ENCODE measurements around the gene CFAP97D2.
"Not testable (repeated sequence)": the region's sequence is repeated elsewhere in the genome, so short reads cannot be mapped to it uniquely, and the experiment has no call there.

The CFAP97D2 gene

GRCh38 chr13:114263578-114263977 lies 84.5 kb downstream of the CFAP97D2 start:
- peak in 2 of 3 donors; percentile 8 to 11 for DNase-seq

DNA sequence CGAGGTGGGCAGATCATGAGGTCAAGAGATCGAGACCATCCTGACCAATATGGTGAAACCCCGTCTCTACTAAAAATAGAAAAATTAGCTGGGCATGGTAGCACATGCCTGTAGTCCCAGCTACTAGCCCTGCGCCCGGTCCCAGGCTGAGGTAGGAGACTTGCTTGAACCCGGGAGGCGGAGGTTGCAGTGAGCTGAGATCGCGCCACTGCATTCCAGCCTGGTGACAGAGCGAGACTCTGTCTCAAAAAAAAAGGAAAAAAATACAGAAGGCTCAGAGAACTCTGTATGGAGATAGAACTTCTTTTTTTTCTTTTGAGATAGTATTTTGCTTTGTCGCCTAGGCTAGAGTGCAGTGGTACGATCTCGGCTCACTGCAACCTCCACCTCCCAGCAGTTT lies 85.3 kb downstream of the CFAP97D2 start:
- H3K27ac ChIP-seq (ENCODE audit: insufficient read depth, low read length, poor library complexity, severe bottlenecking); H3K27me3 ChIP-seq (replicated peaks; ENCODE audit: control insufficient read depth, insufficient read depth, low read length, poor library complexity, severe bottlenecking); H3K9me3 ChIP-seq (ENCODE audit: control insufficient read depth, low read length); H3K4me3 ChIP-seq (ENCODE audit: insufficient read depth, low read depth, low read length, poor library complexity, severe bottlenecking); DNase-seq: not testable (repeated sequence)
- H3K4me1 ChIP-seq (ENCODE audit: control insufficient read depth, insufficient read depth, low read length, poor library complexity, severe bottlenecking), result peaks cover 18% of the 10 kb centered on the region
- H3K36me3 ChIP-seq (ENCODE audit: control insufficient read depth, insufficient read depth, low read length), result peaks cover 27% of the 10 kb centered on the region

More at GRCh38 chr13:114263578-114263977, 84.5 kb downstream of the CFAP97D2 start:
- H3K27ac ChIP-seq (ENCODE audit: insufficient read depth, low read length, poor library complexity, severe bottlenecking), result no peak overlapping the region
- peaks cover 13% of the 10 kb centered on the region for H3K4me1 ChIP-seq (ENCODE audit: control insufficient read depth, insufficient read depth, low read length, poor library complexity, severe bottlenecking)
- no peaks in the 10 kb centered on the region for H3K27me3 ChIP-seq (replicated peaks; ENCODE audit: control insufficient read depth, insufficient read depth, low read length, poor library complexity, severe bottlenecking)
- no peak overlapping the region for H3K4me3 ChIP-seq (ENCODE audit: insufficient read depth, low read depth, low read length, poor library complexity, severe bottlenecking)
- no peaks in the 10 kb centered on the region for H3K9me3 ChIP-seq (ENCODE audit: control insufficient read depth, low read length)
- H3K36me3 ChIP-seq (ENCODE audit: control insufficient read depth, insufficient read depth, low read length), result peaks cover 33% of the 10 kb centered on the region

GRCh38 chr13:114264886-114265611 lies 86.0 kb downstream of the CFAP97D2 start:
- no peak for DNase-seq
- H3K4me3 ChIP-seq (ENCODE audit: insufficient read depth, low read depth, low read length, poor library complexity, severe bottlenecking), result no peak overlapping the region
- H3K27me3 ChIP-seq (replicated peaks; ENCODE audit: control insufficient read depth, insufficient read depth, low read length, poor library complexity, severe bottlenecking), result no peaks in the 10 kb centered on the region
- peaks cover 18% of the 10 kb centered on the region for H3K4me1 ChIP-seq (ENCODE audit: control insufficient read depth, insufficient read depth, low read length, poor library complexity, severe bottlenecking)
- H3K9me3 ChIP-seq (ENCODE audit: control insufficient read depth, low read length), result no peaks in the 10 kb centered on the region
- peaks cover 21% of the 10 kb centered on the region for H3K36me3 ChIP-seq (ENCODE audit: control insufficient read depth, insufficient read depth, low read length)
- no peak overlapping the region for H3K27ac ChIP-seq (ENCODE audit: insufficient read depth, low read length, poor library complexity, severe bottlenecking)

GRCh38 chr13:114266241-114266640 lies 87.2 kb downstream of the CFAP97D2 start:
- peaks cover 18% of the 10 kb centered on the region for H3K4me1 ChIP-seq (ENCODE audit: control insufficient read depth, insufficient read depth, low read length, poor library complexity, severe bottlenecking)
- H3K9me3 ChIP-seq (ENCODE audit: control insufficient read depth, low read length), result no peaks in the 10 kb centered on the region
- no peak overlapping the region for H3K4me3 ChIP-seq (ENCODE audit: insufficient read depth, low read depth, low read length, poor library complexity, severe bottlenecking)
- H3K27me3 ChIP-seq (replicated peaks; ENCODE audit: control insufficient read depth, insufficient read depth, low read length, poor library complexity, severe bottlenecking), result no peaks in the 10 kb centered on the region
- H3K27ac ChIP-seq (ENCODE audit: insufficient read depth, low read length, poor library complexity, severe bottlenecking), result no peak overlapping the region
- no peak for DNase-seq
- H3K36me3 ChIP-seq (ENCODE audit: control insufficient read depth, insufficient read depth, low read length), result peaks cover 11% of the 10 kb centered on the region

DNA sequence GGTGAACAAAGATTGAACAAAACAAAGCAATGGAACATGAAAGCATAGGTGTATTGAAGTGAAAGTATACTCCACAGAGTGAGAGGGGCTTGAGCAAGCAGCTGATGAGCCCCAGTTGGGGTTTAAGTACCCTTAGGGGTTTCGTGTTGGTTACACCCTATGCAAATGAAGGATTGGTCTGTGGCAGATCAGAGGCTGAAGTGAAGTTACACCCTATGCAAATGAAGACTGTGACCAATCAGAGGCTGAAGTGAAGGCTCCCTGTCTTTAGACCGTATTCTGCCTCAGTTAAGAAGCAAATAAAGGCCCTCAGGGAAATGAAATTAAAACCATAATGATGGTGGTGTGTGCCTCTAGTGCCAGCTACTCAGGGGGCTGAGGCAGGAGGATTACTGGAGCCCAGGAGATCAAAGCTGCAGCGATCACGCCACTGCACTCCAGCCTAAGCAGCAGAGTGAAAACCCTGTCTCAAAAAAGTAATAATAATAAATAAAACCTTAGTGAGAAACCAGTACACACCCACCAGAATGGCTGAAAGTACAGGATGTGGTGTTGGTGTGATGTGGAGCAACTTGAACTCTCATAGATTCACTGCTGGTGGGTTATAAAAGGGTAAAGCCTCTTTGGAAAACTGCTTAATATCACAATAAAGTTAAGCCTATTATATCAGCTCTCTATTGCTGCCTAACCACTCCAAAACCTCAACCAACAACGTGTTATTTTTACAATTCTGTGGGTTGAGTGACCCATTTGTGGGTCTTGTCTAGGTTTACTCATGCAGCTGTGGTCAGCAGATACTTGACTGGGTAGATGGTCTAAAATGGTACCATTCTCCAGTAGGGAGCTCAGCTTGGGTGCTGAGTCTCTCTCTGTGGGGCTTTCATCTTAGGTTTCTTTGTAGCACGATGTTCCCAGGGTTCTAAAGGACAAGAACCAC lies 89.6 kb downstream of the CFAP97D2 start:
- Histone ChIP-seq H3K27me3 (replicated peaks; ENCODE audit: control insufficient read depth, insufficient read depth, low read length, poor library complexity, severe bottlenecking) (no peaks in the 10 kb centered on the region), H3K9me3 (ENCODE audit: control insufficient read depth, low read length) (no peaks in the 10 kb centered on the region), H3K36me3 (ENCODE audit: control insufficient read depth, insufficient read depth, low read length) (peaks cover 15% of the 10 kb centered on the region), H3K4me3 (ENCODE audit: insufficient read depth, low read depth, low read length, poor library complexity, severe bottlenecking) (peak overlapping the region; percentile 6), H3K4me1 (ENCODE audit: control insufficient read depth, insufficient read depth, low read length, poor library complexity, severe bottlenecking) (peaks cover 10% of the 10 kb centered on the region), H3K27ac (ENCODE audit: insufficient read depth, low read length, poor library complexity, severe bottlenecking) (no peak overlapping the region)
- no peak for DNase-seq

DNA sequence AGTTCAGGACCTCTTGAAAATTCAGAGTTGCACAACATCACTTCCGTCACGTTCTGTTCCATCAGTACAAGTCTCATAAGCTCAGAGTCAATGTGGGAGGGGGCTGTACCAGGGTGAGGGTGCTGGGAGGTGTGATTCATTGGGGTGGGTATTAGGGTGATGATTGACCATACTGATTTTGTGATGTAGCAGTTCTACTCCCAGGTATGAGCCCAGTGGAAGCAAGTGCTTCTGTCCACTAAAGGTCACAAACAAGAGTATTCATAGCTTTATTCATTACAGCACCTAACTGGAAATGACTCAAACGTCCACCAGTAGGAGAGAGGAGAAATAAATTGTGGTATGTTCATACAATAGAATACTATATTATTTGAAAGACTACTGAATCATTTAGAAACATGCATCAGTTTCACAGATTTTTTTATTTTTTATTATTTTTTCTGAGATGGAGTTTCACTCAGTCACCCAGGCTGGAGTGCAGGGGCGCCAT lies 90.3 kb downstream of the CFAP97D2 start:
- no peaks in the 10 kb centered on the region for H3K9me3 ChIP-seq (ENCODE audit: control insufficient read depth, low read length)
- DNase-seq, result no peak
- H3K27me3 ChIP-seq (replicated peaks; ENCODE audit: control insufficient read depth, insufficient read depth, low read length, poor library complexity, severe bottlenecking), result no peaks in the 10 kb centered on the region
- no peak overlapping the region for H3K4me3 ChIP-seq (ENCODE audit: insufficient read depth, low read depth, low read length, poor library complexity, severe bottlenecking)
- H3K27ac ChIP-seq (ENCODE audit: insufficient read depth, low read length, poor library complexity, severe bottlenecking), result no peak overlapping the region
- peaks cover 15% of the 10 kb centered on the region for H3K36me3 ChIP-seq (ENCODE audit: control insufficient read depth, insufficient read depth, low read length)
- H3K4me1 ChIP-seq (ENCODE audit: control insufficient read depth, insufficient read depth, low read length, poor library complexity, severe bottlenecking), result peaks cover 10% of the 10 kb centered on the region

Measured in effector memory CD4-positive, alpha-beta T cell (primary cell).